GM23248 (cell line): Measurements from ENCODE around the gene SH3GL3.

ENCODE experiments used
- EZH2 ChIP-seq: fragments of 200-600 bp; sonication (generic); IDR thresholded peaks from 2 replicates; pipeline ENCODE4 v1.6.1; 2018; ENCODE audit warnings: antibody characterized with exemption, mild to moderate bottlenecking; ENCODE audit not compliant: insufficient read depth, poor library complexity, severe bottlenecking
- EZH2phosphoT487 ChIP-seq: fragments of 200-600 bp; sonication (generic); IDR thresholded peaks from 2 replicates; pipeline ENCODE4 v1.6.1; 2018; ENCODE audit warnings: antibody characterized with exemption, moderate library complexity, mild to moderate bottlenecking, low read depth; ENCODE audit not compliant: insufficient read depth

DNA sequence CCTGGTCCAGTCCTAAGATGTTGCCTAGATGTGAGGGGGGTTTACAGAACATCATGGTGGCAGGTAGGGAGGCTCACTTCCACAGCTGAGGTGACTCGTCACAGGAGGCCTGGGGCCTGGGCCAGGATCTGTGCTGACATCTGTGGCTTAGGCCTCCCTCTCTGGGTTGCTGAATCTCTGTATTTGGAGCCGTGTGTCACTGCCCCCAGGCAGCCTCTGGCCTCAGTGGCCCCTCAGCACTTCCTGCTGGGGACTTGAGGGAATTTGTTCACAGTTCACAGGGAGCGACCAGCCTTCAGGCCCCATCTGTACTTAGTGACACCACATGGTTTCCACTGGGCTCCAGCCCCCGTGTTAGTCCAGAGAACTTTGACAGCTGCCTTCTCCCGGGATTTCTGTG is 165.1 kb downstream of the SH3GL3 start:
- TF ChIP-seq EZH2 = no peak
- TF ChIP-seq EZH2phosphoT487 = no peak
